ENCODE results near the gene OR2AJ1.

OR2AJ1 gene

GRCh38 chr1:247962911-247963588 lies 38.4 kb downstream of the OR2AJ1 start:
- DNase-seq = no peak

- DNase-seq = no peak
Observed at GRCh38 chr1:247964933-247965332, 40.2 kb downstream of the OR2AJ1 start, which contains the start of gene OR2AK2. TSS of gene OR2AK2 (plus strand) at chr1:247965233. CDS start at chr1:247965377, 144 bp downstream.

- DNase-seq = no peak
Observed at GRCh38 chr1:247966532-247967204, 42.0 kb downstream of the OR2AJ1 start.

All from effector CD4-positive, alpha-beta T cell (primary cell).